ENCODE measurements around the gene PTPRJ. TPM values are rescaled to one million over a fixed set of nuclear protein-coding genes. Genes with fewer than 3 reads are reported as not detected.

PTPRJ gene
- total RNA-seq, 1 donor: 10.9 TPM

- H3K36me3 ChIP-seq (ENCODE audit: insufficient read depth, low read length): peaks cover 2% of the 10 kb centered on the region
- TF ChIP-seq CTCF (IDR thresholded peaks at IDR 0.05; ENCODE audit: extremely low read depth, low read depth, low read length): no peak
- no peak for DNase-seq (ENCODE audit: insufficient read length, low spot score, missing footprints)
- peaks cover 9% of the 10 kb centered on the region for H3K4me1 ChIP-seq (ENCODE audit: insufficient read depth, low read length)
- no peaks in the 10 kb centered on the region for H3K9me3 ChIP-seq (ENCODE audit: low read depth, low read length)
- no peak overlapping the region for H3K4me3 ChIP-seq (ENCODE audit: insufficient read depth, low read length)
- no peak overlapping the region for H3K4me2 ChIP-seq (ENCODE audit: insufficient read depth, low read length)
- H3K27ac ChIP-seq (ENCODE audit: low read depth, low read length): no peak overlapping the region
- H2AFZ ChIP-seq (ENCODE audit: low read length): no peak overlapping the region
- no peaks in the 10 kb centered on the region for H3K27me3 ChIP-seq (ENCODE audit: insufficient read depth, low read length)
- peaks cover 76% of the 10 kb centered on the region for H3K79me2 ChIP-seq (ENCODE audit: insufficient read depth, low read length)
- peaks cover 49% of the 10 kb centered on the region for H4K20me1 ChIP-seq (ENCODE audit: insufficient read depth, low read length)
Observed at GRCh38 chr11:48090174-48090573, 109.8 kb downstream of the PTPRJ start.

GRCh38 chr11:48091426-48092102 lies 111.2 kb downstream of the PTPRJ start:
- H3K4me1 ChIP-seq (ENCODE audit: insufficient read depth, low read length): peaks cover 18% of the 10 kb centered on the region
- H3K79me2 ChIP-seq (ENCODE audit: insufficient read depth, low read length): peaks cover 78% of the 10 kb centered on the region
- no peak for DNase-seq (ENCODE audit: insufficient read length, low spot score, missing footprints)
- no peak for TF ChIP-seq CTCF (IDR thresholded peaks at IDR 0.05; ENCODE audit: extremely low read depth, low read depth, low read length)
- no peak overlapping the region for H3K4me3 ChIP-seq (ENCODE audit: insufficient read depth, low read length)
- H4K20me1 ChIP-seq (ENCODE audit: insufficient read depth, low read length): peaks cover 46% of the 10 kb centered on the region
- no peaks in the 10 kb centered on the region for H3K27me3 ChIP-seq (ENCODE audit: insufficient read depth, low read length)
- H3K4me2 ChIP-seq (ENCODE audit: insufficient read depth, low read length): no peak overlapping the region
- H3K27ac ChIP-seq (ENCODE audit: low read depth, low read length): no peak overlapping the region
- no peaks in the 10 kb centered on the region for H3K9me3 ChIP-seq (ENCODE audit: low read depth, low read length)
- peaks cover 2% of the 10 kb centered on the region for H3K36me3 ChIP-seq (ENCODE audit: insufficient read depth, low read length)
- no peak overlapping the region for H2AFZ ChIP-seq (ENCODE audit: low read length)

GRCh38 chr11:48093323-48093722 lies 113.0 kb downstream of the PTPRJ start:
- no peak for TF ChIP-seq CTCF (IDR thresholded peaks at IDR 0.05; ENCODE audit: extremely low read depth, low read depth, low read length)
- Histone ChIP-seq H3K79me2 (ENCODE audit: insufficient read depth, low read length) (peaks cover 79% of the 10 kb centered on the region), H3K27ac (ENCODE audit: low read depth, low read length) (no peak overlapping the region), H3K27me3 (ENCODE audit: insufficient read depth, low read length) (no peaks in the 10 kb centered on the region), H3K4me3 (ENCODE audit: insufficient read depth, low read length) (no peak overlapping the region), H4K20me1 (ENCODE audit: insufficient read depth, low read length) (peaks cover 39% of the 10 kb centered on the region), H3K9me3 (ENCODE audit: low read depth, low read length) (no peaks in the 10 kb centered on the region), H3K4me1 (ENCODE audit: insufficient read depth, low read length) (peaks cover 14% of the 10 kb centered on the region), H3K36me3 (ENCODE audit: insufficient read depth, low read length) (peaks cover 2% of the 10 kb centered on the region), H3K4me2 (ENCODE audit: insufficient read depth, low read length) (no peak overlapping the region), H2AFZ (ENCODE audit: low read length) (no peak overlapping the region)
- no peak for DNase-seq (ENCODE audit: insufficient read length, low spot score, missing footprints)

GRCh38 chr11:48093795-48094642 lies 113.7 kb downstream of the PTPRJ start:
- no peaks in the 10 kb centered on the region for H3K27me3 ChIP-seq (ENCODE audit: insufficient read depth, low read length)
- H3K36me3 ChIP-seq (ENCODE audit: insufficient read depth, low read length): peaks cover 2% of the 10 kb centered on the region
- no peak overlapping the region for H3K27ac ChIP-seq (ENCODE audit: low read depth, low read length)
- no peaks in the 10 kb centered on the region for H3K9me3 ChIP-seq (ENCODE audit: low read depth, low read length)
- TF ChIP-seq CTCF (IDR thresholded peaks at IDR 0.05; ENCODE audit: extremely low read depth, low read depth, low read length): no peak
- H2AFZ ChIP-seq (ENCODE audit: low read length): no peak overlapping the region
- peaks cover 38% of the 10 kb centered on the region for H4K20me1 ChIP-seq (ENCODE audit: insufficient read depth, low read length)
- no peak for DNase-seq (ENCODE audit: insufficient read length, low spot score, missing footprints)
- peaks cover 9% of the 10 kb centered on the region for H3K4me1 ChIP-seq (ENCODE audit: insufficient read depth, low read length)
- H3K4me2 ChIP-seq (ENCODE audit: insufficient read depth, low read length): no peak overlapping the region
- peaks cover 78% of the 10 kb centered on the region for H3K79me2 ChIP-seq (ENCODE audit: insufficient read depth, low read length)
- H3K4me3 ChIP-seq (ENCODE audit: insufficient read depth, low read length): no peak overlapping the region
